H9 (cell line): ENCODE results near the gene PLPPR2. TPM values are rescaled to one million over a fixed set of nuclear protein-coding genes. Genes with fewer than 3 reads are reported as not detected.

ENCODE experiments used
- DNase-seq: peaks from one replicate; pipeline ENCODE4 v3.0.0-alpha.2; 2017
- H2AFZ ChIP-seq: one replicate; pipeline ENCODE4 v1.6.1; 2013; ENCODE audit warnings: mild to moderate bottlenecking, low read length, control low read depth, moderate library complexity
- H2AK5ac ChIP-seq: 2 replicates; pipeline ENCODE4 v1.6.1; 2013; ENCODE audit warnings: low read length, control low read depth, mixed read lengths; ENCODE audit not compliant: insufficient read length
- H2BK120ac ChIP-seq: one replicate; pipeline ENCODE4 v1.6.1; 2013; ENCODE audit warnings: low read depth, mild to moderate bottlenecking, low read length, control low read depth, inconsistent platforms; ENCODE audit not compliant: poor library complexity, severe bottlenecking
- H2BK12ac ChIP-seq: 2 replicates; pipeline ENCODE4 v1.6.1; 2013; ENCODE audit warnings: low read length, control low read depth, mixed read lengths, low read depth; ENCODE audit not compliant: insufficient read length
- H2BK15ac ChIP-seq: 2 replicates; pipeline ENCODE4 v1.6.1; 2013; ENCODE audit warnings: low read depth, low read length, control low read depth
- H2BK20ac ChIP-seq: one replicate; pipeline ENCODE4 v1.6.1; 2013; ENCODE audit warnings: low read depth, mild to moderate bottlenecking, low read length, control low read depth, inconsistent platforms; ENCODE audit not compliant: poor library complexity, severe bottlenecking
- H2BK5ac ChIP-seq: 2 replicates; pipeline ENCODE4 v1.6.1; 2013; ENCODE audit warnings: low read length, control low read depth, mixed read lengths; ENCODE audit not compliant: insufficient read length
- H3K14ac ChIP-seq: 2 replicates; pipeline ENCODE4 v1.6.1; 2013; ENCODE audit warnings: low read length, control low read depth; ENCODE audit not compliant: insufficient read depth
- H3K18ac ChIP-seq: 2 replicates; pipeline ENCODE4 v1.6.1; 2013; ENCODE audit warnings: low read depth, mild to moderate bottlenecking, mixed read lengths, low read length, control low read depth; ENCODE audit not compliant: insufficient read length
- H3K23ac ChIP-seq: 2 replicates; pipeline ENCODE4 v1.6.1; 2013; ENCODE audit warnings: low read length, control low read depth, mixed read lengths, low read depth; ENCODE audit not compliant: insufficient read length
- H3K23me2 ChIP-seq: 2 replicates; pipeline ENCODE4 v1.6.1; 2013; ENCODE audit warnings: low read depth, mild to moderate bottlenecking, mixed read lengths, low read length, control low read depth; ENCODE audit not compliant: insufficient read length, poor library complexity, severe bottlenecking
- H3K27ac ChIP-seq: 2 replicates; pipeline ENCODE4 v1.5.1; 2013; ENCODE audit warnings: low read length, control low read depth, mixed read lengths, low read depth; ENCODE audit not compliant: insufficient read length
- H3K27me3 ChIP-seq: 2 replicates; pipeline ENCODE4 v1.6.1; 2013; ENCODE audit warnings: low read length, control low read depth, inconsistent platforms; ENCODE audit not compliant: insufficient read depth
- H3K4ac ChIP-seq: 2 replicates; pipeline ENCODE4 v1.6.1; 2013; ENCODE audit warnings: low read depth, mild to moderate bottlenecking, control low read depth, inconsistent platforms, low read length, moderate library complexity
- H3K4me1 ChIP-seq: 2 replicates; pipeline ENCODE4 v1.6.1; 2013; ENCODE audit warnings: low read length, control low read depth, inconsistent platforms; ENCODE audit not compliant: insufficient read depth
- H3K4me2 ChIP-seq: 2 replicates; pipeline ENCODE4 v1.6.1; 2013; ENCODE audit warnings: low read length, control low read depth, mixed read lengths; ENCODE audit not compliant: insufficient read length, insufficient read depth
- H3K56ac ChIP-seq: 2 replicates; pipeline ENCODE4 v1.6.1; 2013; ENCODE audit warnings: low read depth, mild to moderate bottlenecking, mixed read lengths, low read length, control low read depth; ENCODE audit not compliant: insufficient read length
- H3K79me1 ChIP-seq: 2 replicates; pipeline ENCODE4 v1.6.1; 2013; ENCODE audit warnings: low read depth, mild to moderate bottlenecking, moderate library complexity, low read length, control low read depth, inconsistent platforms; ENCODE audit not compliant: insufficient read depth, poor library complexity, severe bottlenecking
- H3K79me2 ChIP-seq: 2 replicates; pipeline ENCODE4 v1.6.1; 2013; ENCODE audit warnings: low read length, control low read depth, inconsistent platforms; ENCODE audit not compliant: insufficient read depth
- H3K9ac ChIP-seq: 2 replicates; pipeline ENCODE4 v1.6.1; 2013; ENCODE audit warnings: low read length, control low read depth, mixed read lengths; ENCODE audit not compliant: insufficient read length; ENCODE audit errors: extremely low read depth
- H3K9me3 ChIP-seq: one replicate; pipeline ENCODE4 v1.6.1; 2013; ENCODE audit warnings: low read depth, low read length, inconsistent platforms; ENCODE audit not compliant: control insufficient read depth
- H3T11ph ChIP-seq: one replicate; pipeline ENCODE4 v1.6.1; 2013; ENCODE audit warnings: mild to moderate bottlenecking, low read length, control low read depth, inconsistent platforms
- H4K20me1 ChIP-seq: one replicate; pipeline ENCODE4 v1.6.1; 2013; ENCODE audit not compliant: control insufficient read depth, insufficient read length, insufficient read depth
- H4K5ac ChIP-seq: 2 replicates; pipeline ENCODE4 v1.6.1; 2013; ENCODE audit warnings: low read depth, mild to moderate bottlenecking, mixed read lengths, low read length, control low read depth; ENCODE audit not compliant: insufficient read length
- H4K8ac ChIP-seq: replicated peaks from 2 replicates; pipeline ENCODE4 v1.6.1; 2013; ENCODE audit warnings: low read length, control low read depth, mixed read lengths, low read depth; ENCODE audit not compliant: insufficient read length
- H4K91ac ChIP-seq: 2 replicates; pipeline ENCODE4 v1.6.1; 2013; ENCODE audit warnings: low read depth, mild to moderate bottlenecking, moderate library complexity, mixed read lengths, low read length, control low read depth; ENCODE audit not compliant: insufficient read length
- H3K27ac Mint-ChIP-seq, 3 experiments: 2 replicates in 2 of 3; 3 replicates in 1 of 3; pipeline ENCODE4 v1.8.0; 2020 to 2021; ENCODE audit warnings: mixed read lengths in 3 of 3, mild to moderate bottlenecking in 1 of 3, moderate library complexity in 1 of 3
- H3K27me3 Mint-ChIP-seq: 2 replicates; pipeline ENCODE4 v1.8.0; 2021; ENCODE audit warnings: low read depth, mild to moderate bottlenecking, moderate library complexity, mixed read lengths
- H3K36me3 Mint-ChIP-seq, 3 experiments: 2 replicates in 2 of 3; 3 replicates in 1 of 3; pipeline ENCODE4 v1.8.0; 2020 to 2021; ENCODE audit warnings: low read depth in 3 of 3, mixed read lengths in 3 of 3; ENCODE audit not compliant: insufficient read depth in 1 of 3
- H3K4me1 Mint-ChIP-seq, 2 experiments: 2 replicates each; pipeline ENCODE4 v1.8.0; 2020; ENCODE audit warnings: mixed read lengths in 2 of 2
- H3K4me3 Mint-ChIP-seq, 2 experiments: 2 replicates in 1 of 2; 3 replicates in 1 of 2; pipeline ENCODE4 v1.8.0; 2020 to 2021; ENCODE audit warnings: mild to moderate bottlenecking in 2 of 2, mixed read lengths in 2 of 2, moderate library complexity in 1 of 2
- H3K9me3 Mint-ChIP-seq, 2 experiments: 2 replicates in 1 of 2; 3 replicates in 1 of 2; pipeline ENCODE4 v1.8.0; 2020; ENCODE audit warnings: mild to moderate bottlenecking in 2 of 2, mixed read lengths in 2 of 2, moderate library complexity in 1 of 2
- WGBS: extraction: QIAGEN DNeasy Blood & Tissue Kit; methylation state at CpG from one replicate; pipeline ENCODE4 v1.1.7; 2013; ENCODE audit warnings: missing lambda C conversion rate, low lambda C conversion rate, mixed read lengths; ENCODE audit not compliant: insufficient read length; ENCODE audit errors: extremely low coverage; 5-methylcytosine and 5-hydroxymethylcytosine counted together
- total RNA-seq: library from RNA; stranded (reverse); gene quantifications from 2 replicates; pipeline ENCODE4 v1.2.1, GENCODE V29; 2021
- TF ChIP-seq, protein P1 (sequence below): fragments of 200-600 bp; sonication (generic); conservative IDR thresholded peaks from 3 replicates; pipeline ENCODE4 v1.8.0; 2021; ENCODE audit warnings: antibody characterized with exemption, mild to moderate bottlenecking

Gene PLPPR2
- total RNA-seq, 1 experiment from 2014 or later, result 8.0 TPM

GRCh38 chr19:11321191-11322126, 33.8 kb upstream of the PLPPR2 start:
- Histone ChIP-seq H2BK20ac (no peak overlapping the region), H2BK5ac (no peak overlapping the region), H2BK15ac (no peak overlapping the region), H3K23me2 (no peaks in the 10 kb centered on the region), H3K27me3 (no peaks in the 10 kb centered on the region), H3K9ac (no peak overlapping the region), H3K56ac (no peak overlapping the region), H4K8ac (no peak overlapping the region), H3K9me3 (no peaks in the 10 kb centered on the region), H2BK12ac (no peak overlapping the region), H2BK120ac (no peak overlapping the region), H3K18ac (no peak overlapping the region), H4K5ac (no peak overlapping the region), H3K4me1 (no peaks in the 10 kb centered on the region), H3K4me2 (no peak overlapping the region), H2AFZ (no peak overlapping the region), H3K27ac (no peak overlapping the region), H3K79me1 (no peaks in the 10 kb centered on the region), H3T11ph (no peak overlapping the region), H3K23ac (no peak overlapping the region), H2AK5ac (no peak overlapping the region), H4K91ac (no peak overlapping the region), H3K4ac (no peak overlapping the region), H4K20me1 (no peaks in the 10 kb centered on the region), H3K14ac (no peak overlapping the region), H3K79me2 (no peaks in the 10 kb centered on the region)
- Mint-ChIP-seq H3K27me3 (peaks cover 6% of the 10 kb centered on the region; the same call in 1 of the 2 replicates), H3K27ac (peak overlapping the region in 1 of 3 experiments; percentile 8; a peak in 2 of 7 replicates), H3K9me3 (no peaks in the 10 kb centered on the region), H3K4me3 (no peak overlapping the region; a peak in 1 of 5 replicates), H3K4me1 (peaks cover 6 to 11% of the 10 kb centered on the region in 2 experiments), H3K36me3 (peaks cover 0 to 7% (median 3%) of the 10 kb centered on the region in 3 experiments; a peak in 3 of 7 replicates)
- WGBS, result no CpG with 5 or more reads among the region's 14 CpGs
- no peak for DNase-seq
- TF ChIP-seq, protein P1, sequence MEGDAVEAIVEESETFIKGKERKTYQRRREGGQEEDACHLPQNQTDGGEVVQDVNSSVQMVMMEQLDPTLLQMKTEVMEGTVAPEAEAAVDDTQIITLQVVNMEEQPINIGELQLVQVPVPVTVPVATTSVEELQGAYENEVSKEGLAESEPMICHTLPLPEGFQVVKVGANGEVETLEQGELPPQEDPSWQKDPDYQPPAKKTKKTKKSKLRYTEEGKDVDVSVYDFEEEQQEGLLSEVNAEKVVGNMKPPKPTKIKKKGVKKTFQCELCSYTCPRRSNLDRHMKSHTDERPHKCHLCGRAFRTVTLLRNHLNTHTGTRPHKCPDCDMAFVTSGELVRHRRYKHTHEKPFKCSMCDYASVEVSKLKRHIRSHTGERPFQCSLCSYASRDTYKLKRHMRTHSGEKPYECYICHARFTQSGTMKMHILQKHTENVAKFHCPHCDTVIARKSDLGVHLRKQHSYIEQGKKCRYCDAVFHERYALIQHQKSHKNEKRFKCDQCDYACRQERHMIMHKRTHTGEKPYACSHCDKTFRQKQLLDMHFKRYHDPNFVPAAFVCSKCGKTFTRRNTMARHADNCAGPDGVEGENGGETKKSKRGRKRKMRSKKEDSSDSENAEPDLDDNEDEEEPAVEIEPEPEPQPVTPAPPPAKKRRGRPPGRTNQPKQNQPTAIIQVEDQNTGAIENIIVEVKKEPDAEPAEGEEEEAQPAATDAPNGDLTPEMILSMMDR, result peak; percentile 56
